NCI-H1417 (cell line): ENCODE measurements around the gene PLEKHM3.
A peak's percentile ranks its signal among the peaks of the same experiment; 100 is the strongest.

Experiments used
- DNase-seq, 3 experiments: peaks; one replicate each; lab custom pipeline; 2025; lab: John Stamatoyannopoulos, UW

PLEKHM3 gene, protein sequence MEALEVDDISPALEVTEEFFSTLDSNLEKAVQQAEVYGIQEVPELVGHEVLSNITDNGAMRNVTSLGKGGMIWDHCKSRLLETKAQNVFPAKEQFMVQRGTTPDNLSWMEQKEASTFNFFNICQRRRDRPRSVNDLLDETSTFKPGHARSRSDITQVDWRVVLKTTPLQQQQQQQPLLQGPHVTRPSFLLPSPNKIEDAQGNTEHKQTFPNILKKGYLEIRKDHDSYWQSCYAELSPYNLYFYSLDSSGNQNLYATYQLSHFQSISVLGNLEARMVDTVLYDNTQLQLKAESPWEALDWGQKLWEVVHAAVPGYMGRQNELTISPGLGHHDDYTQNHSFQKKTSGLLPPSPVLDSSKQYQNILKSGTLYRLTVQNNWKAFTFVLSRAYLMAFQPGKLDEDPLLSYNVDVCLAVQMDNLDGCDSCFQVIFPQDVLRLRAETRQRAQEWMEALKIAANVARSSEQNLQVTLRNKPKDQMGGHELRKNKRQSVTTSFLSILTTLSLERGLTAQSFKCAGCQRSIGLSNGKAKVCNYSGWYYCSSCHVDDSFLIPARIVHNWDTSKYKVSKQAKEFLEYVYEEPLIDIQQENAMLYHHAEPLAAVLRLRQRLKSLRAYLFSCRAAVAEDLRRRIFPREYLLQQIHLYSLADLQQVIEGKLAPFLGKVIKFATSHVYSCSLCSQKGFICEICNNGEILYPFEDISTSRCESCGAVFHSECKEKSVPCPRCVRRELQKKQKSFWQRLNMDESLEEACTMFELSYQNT

DNA sequence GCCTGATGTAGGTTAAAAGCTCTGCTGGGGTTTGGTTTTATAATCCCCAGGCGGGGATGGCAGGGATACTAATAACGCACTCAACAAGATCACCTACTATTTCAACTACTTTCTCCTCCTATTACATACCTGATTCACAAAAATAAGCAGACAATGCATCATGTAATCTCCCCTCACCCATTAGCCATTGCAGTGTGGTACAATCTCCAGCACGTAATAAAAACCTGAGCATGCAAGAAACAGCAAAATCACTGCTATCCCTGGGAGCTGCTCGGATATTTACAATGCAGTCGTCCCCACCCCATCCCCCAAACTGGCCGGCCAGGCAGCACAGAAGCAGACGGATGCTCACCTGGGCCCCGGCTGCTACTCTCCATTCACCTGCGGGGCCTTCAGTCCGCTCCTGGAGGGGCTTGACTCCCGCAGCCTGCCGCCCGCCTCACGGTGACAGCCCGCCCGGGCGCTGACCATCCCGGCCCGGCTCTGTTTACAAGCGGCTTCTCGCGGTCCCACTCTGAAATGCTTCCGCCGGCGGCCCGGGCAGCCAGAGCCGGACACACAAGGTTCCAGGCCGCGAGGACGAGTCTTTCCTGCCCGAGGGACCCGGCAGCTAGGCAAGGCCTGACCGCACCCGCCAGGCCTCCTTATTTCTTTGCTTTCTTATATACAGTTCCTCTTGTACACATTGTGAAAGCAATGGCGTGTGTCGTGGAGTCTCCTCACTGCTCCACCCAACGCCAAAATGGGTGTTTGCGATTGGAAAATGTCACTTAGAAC, at the start of gene PLEKHM3:
Gene PLEKHM3 (minus strand): TSS at position 491 of the 777 bp plus-strand sequence. CDS start 23,888 bp downstream, outside the sequence.
- peak; percentile 62 to 88 (median 86) for DNase-seq

DNA sequence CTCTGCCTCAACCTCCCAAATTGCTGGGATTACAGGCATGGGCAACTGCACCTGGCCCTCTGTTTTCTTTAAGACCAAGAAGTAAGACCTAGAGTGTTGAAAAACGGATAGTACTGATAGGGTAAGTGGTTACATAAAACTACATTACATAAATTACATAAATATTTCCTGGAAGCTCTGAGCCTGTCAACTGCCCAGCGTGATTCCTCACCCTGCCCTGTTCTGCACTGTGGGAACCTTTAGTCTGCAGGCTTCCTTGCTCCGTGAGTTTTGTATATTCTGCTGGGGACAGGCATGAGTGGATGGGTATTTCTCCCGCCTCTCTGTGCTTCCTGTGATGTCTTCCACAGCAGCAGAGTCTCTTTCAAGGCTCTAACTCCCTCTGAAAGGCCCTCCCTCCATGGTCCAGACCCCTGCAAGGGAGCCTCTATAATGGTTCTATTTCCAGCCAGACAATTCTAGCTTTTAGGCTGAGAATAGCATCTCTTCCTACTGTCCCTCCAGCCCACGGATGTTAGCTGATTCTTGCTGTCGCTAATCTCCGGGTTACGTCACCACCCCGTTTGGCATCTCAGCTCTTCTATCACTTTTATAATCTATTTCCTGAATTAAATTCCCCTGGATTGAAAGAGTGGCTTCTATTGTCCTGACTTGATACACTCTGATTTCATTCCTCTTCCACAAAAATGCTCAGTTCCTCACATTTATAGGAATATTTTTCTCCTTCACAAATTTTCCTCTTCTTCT, 49.5 kb upstream of the PLEKHM3 start:
- DNase-seq, result peak in 1 of 3 experiments; percentile 12

DNA sequence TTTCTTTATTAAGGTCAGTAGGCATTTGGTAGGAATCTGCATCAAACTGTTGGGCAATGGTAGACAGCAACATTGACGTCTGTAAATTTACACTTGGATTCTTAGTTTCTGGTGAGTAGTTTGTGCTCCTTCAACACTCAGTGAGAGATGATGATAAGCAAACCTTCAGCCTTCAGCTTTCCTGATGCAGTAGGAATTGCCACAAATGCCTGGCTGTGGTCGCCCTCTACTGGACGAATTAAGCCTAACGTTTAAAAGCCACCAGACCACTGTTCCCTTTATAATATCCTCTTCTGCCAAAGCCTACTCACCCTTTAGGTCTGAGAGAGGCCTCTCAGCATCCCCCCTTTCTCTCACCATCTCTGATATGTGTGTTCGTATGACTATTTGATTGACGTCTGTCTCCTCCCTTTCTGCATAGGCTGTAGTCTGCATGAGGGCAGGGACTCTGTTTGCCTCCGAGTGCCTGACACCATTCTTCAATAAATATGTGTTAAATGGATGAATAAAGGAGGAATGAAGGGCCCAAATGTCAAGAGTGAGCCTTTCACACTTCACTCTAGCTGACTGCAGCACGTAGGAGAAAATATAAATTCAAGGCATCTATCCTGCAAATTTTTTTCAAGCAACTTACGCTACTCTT, 47.0 kb upstream of the PLEKHM3 start:
- DNase-seq, result peak; percentile 40 to 85 (median 40)

DNA sequence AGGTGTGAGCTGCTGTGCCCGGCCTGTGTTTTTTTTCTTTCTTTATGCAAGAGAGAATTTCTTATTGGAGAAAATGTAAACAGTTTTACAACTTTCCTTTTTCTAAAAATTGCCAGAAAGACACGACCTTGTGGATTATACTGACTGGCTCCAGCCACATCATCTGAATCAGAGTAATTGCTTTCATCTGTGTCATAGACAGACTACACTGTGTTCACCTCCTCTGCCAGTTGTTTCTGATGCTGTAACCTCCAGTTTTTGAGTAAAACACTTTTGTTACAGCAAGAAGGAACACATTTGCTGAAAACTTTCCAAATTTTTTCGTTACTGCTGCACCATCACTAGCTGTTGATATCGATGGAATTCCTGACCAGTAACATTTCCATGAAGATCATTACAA, 43.9 kb upstream of the PLEKHM3 start:
- DNase-seq, result no peak

DNA sequence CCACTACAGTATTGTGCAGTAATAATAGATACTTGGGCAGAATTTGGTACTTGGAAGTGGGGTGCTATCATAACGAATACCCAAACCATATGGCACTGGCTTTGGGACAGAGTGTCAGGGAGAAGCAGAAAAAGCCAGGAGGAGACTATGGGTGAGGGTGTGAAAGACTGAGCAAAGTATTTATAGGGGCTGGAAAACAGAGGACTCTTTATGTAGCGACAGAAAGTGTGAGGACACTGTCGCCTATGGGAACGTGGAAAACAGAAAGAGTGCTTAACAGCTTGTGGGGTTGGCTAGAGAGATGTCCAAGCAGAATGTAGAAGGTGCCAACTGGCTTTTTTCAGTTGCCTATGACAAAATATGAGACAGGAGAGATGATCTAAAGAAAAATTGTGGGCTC, 40.7 kb upstream of the PLEKHM3 start:
- no peak for DNase-seq

DNA sequence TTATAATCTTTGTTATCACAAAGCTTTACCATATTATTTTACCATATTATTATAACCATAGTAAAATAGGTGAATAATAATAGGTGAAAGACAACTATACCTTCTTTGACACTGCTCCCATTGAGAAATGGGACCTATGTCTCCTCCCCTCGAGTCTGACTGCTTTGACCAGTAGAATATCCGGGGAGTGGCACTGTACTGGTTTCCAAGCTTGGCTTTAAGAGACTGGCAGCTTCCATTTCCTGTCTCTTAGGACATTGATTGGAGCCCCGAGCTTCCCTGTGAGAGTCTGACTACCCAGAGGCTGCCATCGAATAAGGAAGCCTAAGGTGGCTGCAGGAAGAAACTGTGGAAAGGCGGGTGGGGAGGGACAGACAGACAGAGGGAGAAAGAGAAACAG, 40.1 kb upstream of the PLEKHM3 start:
- DNase-seq, result no peak

DNA sequence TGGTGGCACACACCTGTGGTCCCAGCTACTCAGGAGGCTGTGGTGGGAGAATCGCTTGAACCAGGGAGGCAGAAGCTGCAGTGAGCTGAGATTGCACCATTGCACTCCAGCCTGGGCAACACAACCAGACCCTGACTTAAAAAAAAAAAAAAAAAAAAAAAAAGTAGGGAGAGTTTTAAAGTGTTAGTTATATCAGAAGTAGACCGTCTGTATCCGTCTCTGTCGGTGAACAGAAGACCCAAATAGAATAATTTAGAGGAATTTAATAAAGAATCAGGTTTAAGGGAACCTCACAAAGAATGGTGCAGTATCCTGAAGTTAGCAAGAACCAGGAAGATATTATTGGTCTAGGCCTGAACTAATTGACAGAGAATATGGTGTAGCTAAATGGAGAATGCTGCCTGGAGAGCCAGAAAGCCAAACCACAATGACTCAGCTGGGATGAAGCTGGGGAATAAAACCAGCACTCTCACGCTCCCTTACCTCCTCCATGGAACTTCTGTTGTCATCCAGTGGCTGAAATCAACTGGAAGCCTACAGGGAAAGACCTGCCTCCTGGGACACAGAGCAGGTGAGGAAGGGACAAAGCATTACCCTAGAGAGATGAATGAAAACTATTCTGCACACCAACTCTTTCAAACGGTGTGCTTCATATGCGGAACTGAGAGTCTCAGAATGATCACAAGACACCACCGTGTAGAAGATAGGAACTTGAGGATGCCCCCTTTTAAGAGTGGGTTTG, 39.1 kb upstream of the PLEKHM3 start:
- peak in 1 of 3 experiments; percentile 3 for DNase-seq

DNA sequence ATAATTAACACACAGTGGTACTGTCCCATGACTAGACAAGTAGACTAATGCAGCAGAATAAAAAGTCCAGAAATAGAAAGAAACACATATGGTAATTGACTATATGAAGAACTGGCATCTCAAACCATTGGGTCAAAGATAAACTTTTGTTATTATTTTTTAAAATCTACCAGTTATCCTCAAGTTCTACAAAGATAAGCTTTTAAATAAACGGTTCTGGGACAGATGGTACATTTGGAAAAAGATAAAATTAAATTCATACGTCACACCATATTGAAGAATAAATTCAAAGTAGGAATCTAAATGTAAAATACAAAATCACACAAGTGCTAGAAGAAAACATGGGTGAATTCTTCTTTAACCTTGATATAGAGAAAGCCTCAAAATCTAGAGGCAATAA, 37.6 kb upstream of the PLEKHM3 start:
- DNase-seq, result no peak

DNA sequence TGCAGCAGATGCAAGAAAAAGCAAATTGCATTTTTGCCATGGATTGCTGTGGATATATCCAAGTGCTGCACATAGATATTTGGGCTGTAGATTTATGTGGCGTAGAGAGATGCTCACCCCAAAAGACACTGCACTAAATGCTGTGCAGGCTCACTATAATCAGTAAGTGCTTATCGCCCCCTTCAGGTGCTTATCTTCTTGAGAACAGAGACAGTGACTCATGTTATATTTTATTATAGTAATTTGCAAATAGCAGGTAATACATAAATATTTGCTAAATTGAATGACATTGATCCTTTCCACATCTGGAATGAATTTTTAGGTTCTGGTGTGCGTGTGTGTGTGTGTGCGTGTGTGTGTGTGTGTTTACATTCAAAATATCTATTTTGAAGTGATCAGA, 36.8 kb upstream of the PLEKHM3 start:
- peak; percentile 0 to 55 (median 25) for DNase-seq

DNA sequence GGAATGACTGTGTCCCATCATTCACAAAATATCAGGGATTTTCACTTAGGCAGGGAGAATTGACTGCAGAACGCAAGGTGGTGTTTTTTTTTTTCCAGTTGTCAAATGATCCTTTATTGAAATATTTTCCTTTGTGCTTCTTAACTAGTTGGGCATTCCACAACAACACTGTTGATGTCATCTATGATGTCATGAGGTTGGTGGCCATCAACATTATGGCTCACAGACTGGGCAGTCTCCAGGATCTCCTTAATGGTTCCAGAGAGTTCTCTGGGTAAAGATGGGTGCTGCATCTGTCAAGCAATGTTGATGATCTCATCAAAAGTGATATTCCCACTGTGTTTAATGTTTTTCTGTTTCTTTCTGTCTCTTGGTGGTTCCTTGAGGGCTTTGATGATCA, 31.8 kb upstream of the PLEKHM3 start:
- DNase-seq, result no peak

DNA sequence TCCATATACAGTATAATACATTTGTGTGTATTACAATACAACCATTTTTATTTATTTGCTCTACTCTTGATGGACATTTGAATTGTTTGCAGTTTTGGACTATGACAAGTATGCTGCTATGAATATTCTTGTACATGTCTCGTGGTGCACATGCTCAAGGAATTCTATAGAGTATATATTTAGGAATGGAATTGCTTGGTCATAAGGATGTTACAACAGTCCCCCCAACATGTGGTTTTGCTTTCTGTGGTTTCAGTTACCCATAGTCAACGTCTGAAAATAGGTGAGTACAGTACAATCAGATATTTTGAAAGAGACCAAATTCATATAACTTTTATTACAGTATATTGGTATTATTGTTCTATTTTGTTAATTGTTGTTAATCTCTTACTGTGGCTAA, 24.1 kb upstream of the PLEKHM3 start:
- no peak for DNase-seq

DNA sequence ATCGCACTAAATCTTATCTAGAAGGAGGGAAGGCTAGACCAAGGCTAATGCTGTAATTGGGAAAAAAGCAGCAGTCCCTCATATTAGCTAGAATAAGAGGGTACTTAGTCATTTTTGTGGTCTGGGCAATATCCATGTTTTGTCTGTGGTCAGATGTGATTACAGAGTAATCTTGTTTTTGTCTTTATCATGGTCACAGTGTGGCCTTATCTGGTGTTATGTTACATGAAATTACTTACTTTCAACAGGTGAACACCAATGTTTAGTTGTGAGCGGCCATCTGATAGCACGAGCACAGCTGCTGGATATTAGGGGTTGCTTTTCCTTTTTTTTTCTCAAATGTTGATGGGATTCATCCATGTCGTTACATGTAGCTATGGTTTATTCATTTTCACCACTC, 23.7 kb upstream of the PLEKHM3 start:
- DNase-seq, result no peak

DNA sequence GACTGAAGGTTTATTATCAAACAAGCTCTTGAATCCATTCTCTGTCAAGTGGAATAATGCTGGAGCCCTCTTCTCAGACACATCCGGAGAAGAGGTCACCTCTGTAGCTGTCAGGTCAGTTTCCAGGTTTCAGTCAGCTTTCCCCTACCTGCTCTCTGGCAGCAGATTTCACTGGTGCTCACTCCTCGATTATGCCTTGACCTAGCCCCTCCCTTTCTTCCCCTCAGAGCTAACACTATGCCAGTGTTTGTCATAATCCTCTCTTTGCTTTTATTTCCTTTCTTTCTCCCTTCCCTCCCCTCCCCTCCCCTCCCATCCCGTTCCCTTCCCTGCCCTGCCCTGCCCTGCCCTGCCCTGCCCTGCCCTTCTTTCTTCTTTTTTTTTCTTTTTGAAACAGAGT, 22.5 kb upstream of the PLEKHM3 start:
- no peak for DNase-seq

DNA sequence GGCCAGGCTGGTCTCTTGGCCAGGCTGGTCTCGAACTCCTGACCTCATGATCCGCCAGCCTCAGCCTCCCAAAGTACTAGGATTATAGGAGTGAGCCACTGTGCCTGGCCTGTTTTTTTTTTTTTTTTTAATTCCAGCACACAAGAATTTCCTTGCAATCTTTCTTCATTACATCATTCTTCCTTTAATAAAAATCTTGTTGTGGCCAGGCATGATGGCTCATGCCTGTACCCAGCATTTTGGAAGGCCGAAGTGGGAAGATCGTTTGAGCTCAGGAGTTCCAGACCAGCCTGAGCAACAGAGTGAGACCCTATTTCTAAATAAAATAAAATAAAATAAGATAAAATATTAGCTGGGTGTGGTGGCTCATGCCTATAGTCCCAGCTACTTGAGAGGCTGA, 21.4 kb upstream of the PLEKHM3 start:
- no peak for DNase-seq

DNA sequence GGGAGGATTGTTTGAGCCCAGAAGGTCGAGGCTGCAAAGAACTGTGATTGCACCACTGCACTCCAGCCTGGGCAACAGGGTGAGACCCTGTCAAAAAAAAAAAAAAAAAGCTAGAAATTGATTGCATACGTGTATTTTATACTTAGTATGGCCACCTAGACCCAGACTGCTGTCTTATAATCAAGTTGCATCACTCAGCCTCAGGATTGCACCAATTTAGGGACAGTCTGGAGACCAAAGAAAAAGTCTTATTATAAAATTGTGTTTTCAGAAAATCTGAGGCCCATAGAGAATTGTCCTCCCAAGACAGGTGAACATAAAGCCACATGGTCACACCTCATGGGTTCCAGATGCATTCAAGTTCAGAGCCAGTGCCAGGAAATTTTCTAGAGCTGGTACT, 17.1 kb upstream of the PLEKHM3 start:
- DNase-seq, result no peak

DNA sequence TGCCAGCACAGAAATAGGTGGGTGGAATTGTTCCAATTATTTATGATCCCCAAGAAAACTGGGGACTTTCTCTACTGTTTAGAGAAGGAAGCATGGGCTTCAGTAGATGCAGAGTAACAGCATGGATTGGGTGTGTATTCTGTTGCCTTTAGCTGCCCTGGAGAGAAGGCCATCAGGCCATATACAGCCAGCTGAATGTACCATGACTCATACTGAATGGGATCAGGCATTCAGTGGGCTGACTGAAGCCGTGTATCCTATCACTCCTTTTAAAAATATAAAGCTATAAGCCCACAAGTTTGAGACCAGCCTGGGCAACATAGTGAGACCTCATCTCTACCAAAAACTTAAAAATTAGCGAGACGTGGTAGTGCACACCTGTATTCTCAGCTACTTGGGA, 16.7 kb upstream of the PLEKHM3 start:
- DNase-seq, result no peak

DNA sequence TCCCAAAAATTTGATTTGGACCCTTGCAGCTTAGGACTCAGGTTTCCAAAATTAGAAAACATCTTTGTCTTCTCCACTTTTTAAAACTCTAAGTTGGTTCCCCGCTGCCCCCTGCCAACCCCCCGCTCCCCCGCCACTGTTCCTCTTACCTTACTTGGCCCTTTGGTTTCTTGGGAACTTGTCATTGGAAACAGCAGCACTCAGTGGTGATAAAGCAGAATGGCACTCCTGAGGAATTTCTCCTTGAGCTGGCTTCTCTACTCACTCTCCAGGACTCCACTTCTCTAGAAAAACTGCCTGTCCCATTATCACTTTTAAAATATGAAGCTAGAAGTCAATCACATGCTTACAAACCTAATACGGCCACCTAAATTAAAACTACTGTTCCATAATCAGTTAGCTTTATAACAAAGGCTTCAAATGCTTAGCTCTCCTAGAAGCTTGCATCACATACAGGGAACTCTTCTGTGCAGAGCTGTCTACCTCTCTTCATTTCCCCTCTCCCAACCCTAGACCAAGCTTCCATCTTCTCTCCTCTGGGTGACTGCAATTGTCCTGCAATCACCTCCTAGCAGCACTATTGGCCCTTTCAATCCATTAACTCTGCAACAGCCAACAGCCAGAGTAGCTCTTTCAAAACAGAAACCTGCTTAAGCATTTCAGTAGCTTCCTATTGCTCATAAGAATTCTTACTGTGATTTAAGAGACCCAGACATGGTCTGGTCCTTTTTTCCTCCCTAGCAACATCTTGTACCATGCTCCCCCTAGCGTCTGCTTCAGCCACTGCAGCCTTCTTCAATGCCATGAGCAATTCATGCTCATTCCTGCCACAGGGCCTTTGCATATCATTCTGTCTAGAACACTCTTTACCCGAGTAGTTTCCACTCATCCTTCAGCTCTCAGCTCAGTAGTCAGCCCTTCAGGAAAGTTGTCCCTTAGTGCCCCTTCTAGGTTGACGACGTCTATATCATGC, 15.2 kb upstream of the PLEKHM3 start:
- peak; percentile 21 to 71 (median 34) for DNase-seq

DNA sequence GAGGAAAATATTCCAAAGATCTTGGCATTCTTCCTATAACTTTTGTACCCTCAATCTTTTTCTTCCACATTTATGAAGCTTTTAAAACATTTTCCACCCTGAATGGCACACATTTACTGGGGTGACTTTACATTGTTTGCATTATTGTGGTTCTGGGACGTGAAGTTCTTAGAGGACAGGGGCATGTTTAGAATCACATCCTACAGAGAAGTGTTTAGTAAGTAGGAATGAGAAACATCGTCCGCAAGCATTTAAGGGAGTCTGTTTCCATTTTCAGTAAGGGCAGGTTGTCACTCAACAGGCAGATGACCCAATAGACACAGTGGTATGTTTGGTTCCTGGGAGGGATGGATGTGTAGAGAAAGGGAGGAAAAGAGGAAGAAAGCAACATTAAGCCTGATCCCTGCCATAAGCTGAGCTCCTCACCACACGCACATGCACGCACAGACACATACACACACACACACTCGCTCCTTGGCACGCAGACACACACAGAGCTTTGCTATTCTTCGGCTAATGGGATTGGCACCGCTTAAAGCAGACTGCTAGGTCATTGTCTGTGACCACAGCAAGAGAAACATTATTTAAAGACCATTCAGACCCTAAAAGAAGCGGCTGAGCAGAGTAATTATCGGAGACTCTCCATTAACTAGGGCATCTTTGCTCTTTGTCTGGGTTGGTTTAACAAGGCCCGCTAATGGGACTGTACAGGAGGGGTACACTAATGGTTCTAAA, 14.2 kb upstream of the PLEKHM3 start:
- DNase-seq, result peak in 1 of 3 experiments; percentile 29
